Small intestine (tissue), 4 donors: ENCODE results near the gene OR51F1. TPM values are rescaled to one million over a fixed set of nuclear protein-coding genes. Genes with fewer than 3 reads are reported as not detected.

Experiments used
- polyA plus RNA-seq, 4 donors: library from polyadenylated mRNA; stranded (reverse) in 3 of 4; unstranded in 1 of 4; fragments of 200-250 nt in 3 of 4; fragments of 120-200 nt in 1 of 4; gene quantifications; one replicate each; pipeline versions ENCODE4 v1.2.1 to v1.2.3, GENCODE V29; 2013
- donor health status: healthy with polysubstance abuse.
- donor health status: Bipolar disorder and iron deficiency.
- donor health status: healthy.

Gene OR51F1
- polyA plus RNA-seq, 4 donors = not detected

Other genes starting within 250 kb of the OR51F1 start
- gene OR52M1, start 224.7 kb downstream of the OR51F1 start, polyA plus RNA-seq = not detected
- under 1 TPM in 1 of 4 donors, not detected in 3; 0.04 TPM for gene OR52I2, start 188.2 kb downstream of the OR51F1 start, polyA plus RNA-seq
- gene OR52I1, start 175.9 kb downstream of the OR51F1 start, polyA plus RNA-seq = under 1 TPM in 1 of 4 donors, not detected in 3; 0.07 TPM
- 10 to 100 TPM in 3 of 4 donors, 1 to 10 TPM in 1; 8.4 to 18.5 (median 10.6) TPM for gene TRIM68, start 161.7 kb downstream of the OR51F1 start, polyA plus RNA-seq
- not detected for gene OR51D1, start 132.5 kb downstream of the OR51F1 start, polyA plus RNA-seq
- 1 to 10 TPM in 2 of 4 donors, not detected in 2; 1.1 to 4.6 TPM for gene OR51E1, start 126.0 kb downstream of the OR51F1 start, polyA plus RNA-seq
- under 1 TPM in 2 of 4 donors, not detected in 2; 0.22 to 0.36 TPM for gene OR51E2, start 72.1 kb downstream of the OR51F1 start, polyA plus RNA-seq
- gene MMP26, start 65.2 kb downstream of the OR51F1 start, polyA plus RNA-seq = under 1 TPM in 1 of 4 donors, not detected in 3; 0.04 TPM
- gene OR52R1, start 34.4 kb upstream of the OR51F1 start, polyA plus RNA-seq = not detected
- gene OR51F2, start 51.4 kb upstream of the OR51F1 start, polyA plus RNA-seq = not detected
- gene OR51S1, start 79.3 kb upstream of the OR51F1 start, polyA plus RNA-seq = not detected
- not detected for gene OR51T1, start 112.0 kb upstream of the OR51F1 start, polyA plus RNA-seq
- gene OR51A7, start 133.8 kb upstream of the OR51F1 start, polyA plus RNA-seq = not detected
- not detected for gene OR51G2, start 149.4 kb upstream of the OR51F1 start, polyA plus RNA-seq
- not detected for gene OR51G1, start 154.4 kb upstream of the OR51F1 start, polyA plus RNA-seq
- not detected for gene OR51A4, start 177.7 kb upstream of the OR51F1 start, polyA plus RNA-seq
- not detected for gene OR51A2, start 185.8 kb upstream of the OR51F1 start, polyA plus RNA-seq
- gene OR51L1, start 224.9 kb upstream of the OR51F1 start, polyA plus RNA-seq = not detected